ENCODE data around the gene CPNE8. TPM values are rescaled to one million over a fixed set of nuclear protein-coding genes. Genes with fewer than 3 reads are reported as not detected.

CPNE8 gene
- total RNA-seq, 2 donors from 2014 or later, result 3.5 to 5.3 TPM

DNA sequence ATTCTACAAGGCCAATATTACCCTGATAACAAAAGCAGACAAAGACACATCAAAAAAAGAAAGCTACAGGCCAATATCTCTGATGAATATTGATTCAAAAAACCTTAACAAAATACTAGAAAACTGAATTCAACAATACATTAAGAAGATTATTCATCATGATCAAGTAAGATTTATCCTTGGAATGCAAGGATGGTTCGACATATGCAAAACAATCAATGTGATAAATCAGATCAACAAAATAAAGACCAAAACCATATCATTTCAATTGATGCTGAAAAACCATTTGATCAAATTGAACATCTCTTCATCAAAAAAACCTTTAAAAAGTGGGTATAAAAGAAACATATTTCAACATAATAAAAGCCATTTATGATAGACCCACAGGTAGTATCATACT, 117.3 kb downstream of the CPNE8 start:
- Histone ChIP-seq H3K4me3 (no peak overlapping the region), H3K4me1 (replicated peaks) (no peaks in the 10 kb centered on the region), H3K9me3 (no peaks in the 10 kb centered on the region), H3K27me3 (replicated peaks; ENCODE audit: insufficient read depth) (no peaks in the 10 kb centered on the region), H3K27ac (no peak overlapping the region), H3K36me3 (no peaks in the 10 kb centered on the region)
- TF ChIP-seq POLR2AphosphoS5 (IDR thresholded peaks at IDR 0.05) (no peak), POLR2A (IDR thresholded peaks at IDR 0.05) (no peak)
- TF ChIP-seq, protein P1, sequence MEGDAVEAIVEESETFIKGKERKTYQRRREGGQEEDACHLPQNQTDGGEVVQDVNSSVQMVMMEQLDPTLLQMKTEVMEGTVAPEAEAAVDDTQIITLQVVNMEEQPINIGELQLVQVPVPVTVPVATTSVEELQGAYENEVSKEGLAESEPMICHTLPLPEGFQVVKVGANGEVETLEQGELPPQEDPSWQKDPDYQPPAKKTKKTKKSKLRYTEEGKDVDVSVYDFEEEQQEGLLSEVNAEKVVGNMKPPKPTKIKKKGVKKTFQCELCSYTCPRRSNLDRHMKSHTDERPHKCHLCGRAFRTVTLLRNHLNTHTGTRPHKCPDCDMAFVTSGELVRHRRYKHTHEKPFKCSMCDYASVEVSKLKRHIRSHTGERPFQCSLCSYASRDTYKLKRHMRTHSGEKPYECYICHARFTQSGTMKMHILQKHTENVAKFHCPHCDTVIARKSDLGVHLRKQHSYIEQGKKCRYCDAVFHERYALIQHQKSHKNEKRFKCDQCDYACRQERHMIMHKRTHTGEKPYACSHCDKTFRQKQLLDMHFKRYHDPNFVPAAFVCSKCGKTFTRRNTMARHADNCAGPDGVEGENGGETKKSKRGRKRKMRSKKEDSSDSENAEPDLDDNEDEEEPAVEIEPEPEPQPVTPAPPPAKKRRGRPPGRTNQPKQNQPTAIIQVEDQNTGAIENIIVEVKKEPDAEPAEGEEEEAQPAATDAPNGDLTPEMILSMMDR (IDR thresholded peaks at IDR 0.05), result no peak
- WGBS, result 94% methylated on average over 1 of the region's 1 CpG
- intact Hi-C loops (cut with DNase I), result no loop called here
- no peak for DNase-seq (ENCODE audit: low spot score)

DNA sequence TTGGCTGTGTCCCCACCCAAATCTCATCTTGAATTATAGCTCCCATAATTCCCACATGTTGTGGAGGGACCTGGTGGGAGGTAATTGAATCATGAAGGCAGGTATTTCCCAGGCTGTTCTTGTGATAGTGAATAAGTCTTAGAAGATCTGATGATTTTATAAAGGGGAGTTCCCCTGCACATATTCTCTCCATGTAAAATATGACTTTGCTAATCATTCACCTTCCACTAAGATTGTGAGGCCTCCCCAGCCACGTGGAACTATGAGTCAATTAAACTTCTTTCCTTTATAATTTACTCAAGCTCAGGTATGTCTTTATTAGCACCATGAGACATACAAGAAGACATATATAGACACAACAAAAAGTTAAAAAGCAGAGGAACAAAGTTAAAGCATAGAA, 120.0 kb downstream of the CPNE8 start:
- Histone ChIP-seq H3K27ac (no peak overlapping the region), H3K4me3 (no peak overlapping the region), H3K4me1 (replicated peaks) (no peaks in the 10 kb centered on the region), H3K36me3 (no peaks in the 10 kb centered on the region), H3K27me3 (replicated peaks; ENCODE audit: insufficient read depth) (no peaks in the 10 kb centered on the region), H3K9me3 (no peaks in the 10 kb centered on the region)
- TF ChIP-seq, protein P1 (IDR thresholded peaks at IDR 0.05), result no peak
- TF ChIP-seq POLR2AphosphoS5 (IDR thresholded peaks at IDR 0.05) (no peak), POLR2A (IDR thresholded peaks at IDR 0.05) (no peak)
- DNase-seq (ENCODE audit: low spot score), result no peak
- 50% methylated on average over 1 of the region's 1 CpG for WGBS
- intact Hi-C loops (cut with DNase I), result no loop called here

DNA sequence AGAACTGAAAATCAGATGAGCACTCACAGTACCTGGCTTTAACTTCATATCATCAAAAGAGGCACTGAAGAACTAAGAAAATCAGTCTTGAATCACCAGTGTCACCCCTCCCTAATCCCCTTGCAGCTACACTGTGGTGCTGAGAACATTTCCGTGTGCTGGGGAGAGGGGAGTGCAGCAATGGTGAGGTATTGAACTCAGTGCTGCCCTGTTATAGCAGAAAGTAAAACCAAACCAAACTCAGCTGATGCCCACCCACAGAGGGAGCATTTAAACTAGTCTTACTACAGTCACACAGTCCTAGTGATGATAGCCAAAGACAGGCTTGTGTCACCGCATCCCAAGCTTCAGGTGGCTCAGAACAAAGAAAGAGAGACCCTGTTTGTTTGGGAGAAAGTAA, 122.1 kb downstream of the CPNE8 start:
- no peak for DNase-seq (ENCODE audit: low spot score)
- Histone ChIP-seq H3K27me3 (replicated peaks; ENCODE audit: insufficient read depth) (no peaks in the 10 kb centered on the region), H3K27ac (no peak overlapping the region), H3K4me3 (no peak overlapping the region), H3K4me1 (replicated peaks) (no peaks in the 10 kb centered on the region), H3K36me3 (no peaks in the 10 kb centered on the region), H3K9me3 (no peaks in the 10 kb centered on the region)
- TF ChIP-seq, protein P1 (IDR thresholded peaks at IDR 0.05), result no peak
- no peak for TF ChIP-seq POLR2AphosphoS5 (IDR thresholded peaks at IDR 0.05)
- no peak for TF ChIP-seq POLR2A (IDR thresholded peaks at IDR 0.05)
- WGBS, result 67% methylated on average over 2 of the region's 2 CpGs
- intact Hi-C loops (cut with DNase I), result no loop called here

DNA sequence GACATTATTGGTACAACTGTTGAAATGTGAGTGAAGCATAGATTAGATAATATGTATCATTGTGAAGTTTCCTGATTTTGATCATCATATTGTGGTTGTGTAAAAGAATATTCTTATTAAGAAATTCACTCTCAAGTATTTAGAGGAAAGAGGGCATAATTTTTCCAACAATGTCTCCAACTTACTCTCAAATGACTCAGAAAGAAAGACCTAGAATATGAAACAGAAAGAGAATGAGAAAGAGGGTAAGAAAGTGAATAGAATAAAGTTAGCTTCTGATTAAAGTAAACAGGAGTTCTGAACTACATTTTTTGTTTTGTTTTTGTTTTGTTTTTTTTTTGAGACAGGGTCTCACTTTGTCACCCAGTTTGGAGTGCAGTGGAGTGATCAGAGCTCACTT, 123.0 kb downstream of the CPNE8 start:
- intact Hi-C loops (cut with DNase I), result no loop called here

DNA sequence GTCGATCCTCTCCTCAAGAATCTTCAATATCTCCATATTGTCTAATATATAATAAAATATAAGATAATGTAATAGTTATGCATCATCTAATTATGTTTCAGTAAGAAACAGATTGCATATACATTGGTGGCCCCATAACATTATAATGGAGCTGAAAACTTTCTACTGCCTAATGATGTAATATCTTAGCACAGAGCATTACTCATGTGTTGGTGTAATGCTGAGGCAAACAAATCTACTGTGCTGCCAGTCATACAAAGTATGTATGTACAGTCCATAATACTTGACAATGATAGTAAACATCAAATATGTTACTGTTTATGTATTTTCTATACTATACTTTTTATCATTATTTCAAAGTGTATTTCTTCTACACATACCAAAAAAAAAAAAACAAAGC, 128.7 kb downstream of the CPNE8 start:
- no peaks in the 10 kb centered on the region for H3K27me3 ChIP-seq (replicated peaks; ENCODE audit: insufficient read depth)
- no peak overlapping the region for H3K4me3 ChIP-seq
- intact Hi-C loops (cut with DNase I), result no loop called here
- H3K9me3 ChIP-seq, result no peaks in the 10 kb centered on the region
- WGBS, result 92% methylated on average over 1 of the region's 1 CpG
- DNase-seq (ENCODE audit: low spot score), result no peak
- no peak for TF ChIP-seq POLR2AphosphoS5 (IDR thresholded peaks at IDR 0.05)
- no peaks in the 10 kb centered on the region for H3K4me1 ChIP-seq (replicated peaks)
- no peaks in the 10 kb centered on the region for H3K36me3 ChIP-seq
- H3K27ac ChIP-seq, result no peak overlapping the region

More for the DNA sequence above, 123.0 kb downstream of the CPNE8 start:
- H3K36me3 ChIP-seq, result no peaks in the 10 kb centered on the region
- H3K27ac ChIP-seq, result no peak overlapping the region
- no peaks in the 10 kb centered on the region for H3K27me3 ChIP-seq (replicated peaks; ENCODE audit: insufficient read depth)
- TF ChIP-seq, protein P1 (IDR thresholded peaks at IDR 0.05), result no peak
- no peak for TF ChIP-seq POLR2A (IDR thresholded peaks at IDR 0.05)
- no peak for TF ChIP-seq POLR2AphosphoS5 (IDR thresholded peaks at IDR 0.05)
- H3K9me3 ChIP-seq, result no peaks in the 10 kb centered on the region
- no peak for DNase-seq (ENCODE audit: low spot score)
- H3K4me1 ChIP-seq (replicated peaks), result no peaks in the 10 kb centered on the region
- H3K4me3 ChIP-seq, result no peak overlapping the region

Measured in prostate gland (tissue), 2 donors.